ENCODE results near the gene DRD5.
"Not testable (repeated sequence)": the region's sequence is repeated elsewhere in the genome, so short reads cannot be mapped to it uniquely, and the experiment has no call there.

Gene DRD5

GRCh38 chr4:9781343-9782135 is at the start of gene DRD5:
TSS of gene DRD5 (plus strand) at chr4:9781634. CDS start at chr4:9782030, 396 bp downstream.
- no peak for DNase-seq
- H3K4me3 Mint-ChIP-seq: no peak within 1 kb of the TSS
- H3K27ac Mint-ChIP-seq: no peak within 1 kb of the TSS
- peaks cover 0 to 8% of the 10 kb centered on the region in 2 donors for H3K9me3 Mint-ChIP-seq
- no peak for ATAC-seq
- peaks cover 89% of the 10 kb centered on the region for H3K27me3 Mint-ChIP-seq
- no peaks in the 10 kb centered on the region for H3K4me1 Mint-ChIP-seq

GRCh38 chr4:9732256-9732655 is 49.2 kb upstream of the DRD5 start:
- H3K27ac Mint-ChIP-seq, H3K4me3 Mint-ChIP-seq: not testable (repeated sequence)

GRCh38 chr4:9735515-9735914 is 45.9 kb upstream of the DRD5 start:
- Mint-ChIP-seq H3K9me3 (no peaks in the 10 kb centered on the region), H3K27ac (no peak overlapping the region), H3K4me3 (no peak overlapping the region), H3K4me1 (no peaks in the 10 kb centered on the region), H3K27me3 (no peaks in the 10 kb centered on the region)
- no peak for DNase-seq
- ATAC-seq: no peak

More at GRCh38 chr4:9732256-9732655, 49.2 kb upstream of the DRD5 start:
- not testable (repeated sequence) for H3K27me3 Mint-ChIP-seq, DNase-seq, H3K9me3 Mint-ChIP-seq, H3K4me1 Mint-ChIP-seq, ATAC-seq

GRCh38 chr4:9737280-9737679 is 44.2 kb upstream of the DRD5 start:
- H3K27me3 Mint-ChIP-seq, H3K27ac Mint-ChIP-seq, ATAC-seq, H3K4me1 Mint-ChIP-seq, H3K4me3 Mint-ChIP-seq, DNase-seq, H3K9me3 Mint-ChIP-seq: not testable (repeated sequence)

- H3K4me3 Mint-ChIP-seq, H3K4me1 Mint-ChIP-seq, DNase-seq, H3K27ac Mint-ChIP-seq, ATAC-seq: not testable (repeated sequence)
- H3K27me3 Mint-ChIP-seq: peaks cover 18% of the 10 kb centered on the region
- H3K9me3 Mint-ChIP-seq: peaks cover 5 to 18% of the 10 kb centered on the region in 2 donors
Measured at GRCh38 chr4:9743789-9744188, 37.6 kb upstream of the DRD5 start.

- Mint-ChIP-seq H3K27ac (no peak overlapping the region), H3K4me1 (no peaks in the 10 kb centered on the region), H3K9me3 (peaks cover 5 to 18% of the 10 kb centered on the region in 2 donors), H3K4me3 (no peak overlapping the region), H3K27me3 (peaks cover 18% of the 10 kb centered on the region)
- DNase-seq (no peak), ATAC-seq (no peak)
Measured at GRCh38 chr4:9745782-9746181, 35.7 kb upstream of the DRD5 start.

- Mint-ChIP-seq H3K27ac (no peak overlapping the region), H3K9me3 (no peaks in the 10 kb centered on the region), H3K27me3 (peaks cover 13% of the 10 kb centered on the region), H3K4me1 (no peaks in the 10 kb centered on the region), H3K4me3 (no peak overlapping the region)
- DNase-seq (no peak), ATAC-seq (peak; percentile 76)
Measured at GRCh38 chr4:9758641-9759317, 22.7 kb upstream of the DRD5 start.

GRCh38 chr4:9762823-9763475 is 18.5 kb upstream of the DRD5 start:
- Mint-ChIP-seq H3K27me3 (peaks cover 37% of the 10 kb centered on the region), H3K27ac (no peak overlapping the region), H3K9me3 (no peaks in the 10 kb centered on the region), H3K4me3 (no peak overlapping the region), H3K4me1 (no peaks in the 10 kb centered on the region)
- ATAC-seq (peak; percentile 54), DNase-seq (peak; percentile 53 to 62)

- DNase-seq (no peak), ATAC-seq (no peak)
- H3K4me3 Mint-ChIP-seq: no peak overlapping the region
- H3K4me1 Mint-ChIP-seq: no peaks in the 10 kb centered on the region
- no peaks in the 10 kb centered on the region for H3K9me3 Mint-ChIP-seq
- no peak overlapping the region for H3K27ac Mint-ChIP-seq
- H3K27me3 Mint-ChIP-seq: peaks cover 38% of the 10 kb centered on the region
Measured at GRCh38 chr4:9764155-9764696, 17.2 kb upstream of the DRD5 start.

- Mint-ChIP-seq H3K4me1 (no peaks in the 10 kb centered on the region), H3K9me3 (no peaks in the 10 kb centered on the region), H3K27me3 (peaks cover 41% of the 10 kb centered on the region), H3K27ac (no peak overlapping the region), H3K4me3 (no peak overlapping the region)
- DNase-seq: peak in 1 of 2 donors; percentile 35
- ATAC-seq: no peak
Measured at GRCh38 chr4:9765091-9765490, 16.3 kb upstream of the DRD5 start.

GRCh38 chr4:9769321-9769720 is 12.1 kb upstream of the DRD5 start:
- ATAC-seq (no peak), DNase-seq (no peak)
- Mint-ChIP-seq H3K27ac (no peak overlapping the region), H3K27me3 (peaks cover 65% of the 10 kb centered on the region), H3K4me1 (no peaks in the 10 kb centered on the region), H3K9me3 (no peaks in the 10 kb centered on the region), H3K4me3 (no peak overlapping the region)

GRCh38 chr4:9771034-9771433 is 10.4 kb upstream of the DRD5 start:
- Mint-ChIP-seq H3K4me1 (no peaks in the 10 kb centered on the region), H3K27ac (peak overlapping the region in 1 of 2 donors; percentile 63), H3K9me3 (no peaks in the 10 kb centered on the region), H3K4me3 (no peak overlapping the region), H3K27me3 (peaks cover 70% of the 10 kb centered on the region)
- ATAC-seq: no peak
- no peak for DNase-seq

GRCh38 chr4:9773471-9773870 is 8.0 kb upstream of the DRD5 start:
- Mint-ChIP-seq H3K4me1 (no peaks in the 10 kb centered on the region), H3K9me3 (no peaks in the 10 kb centered on the region), H3K27me3 (peaks cover 64% of the 10 kb centered on the region), H3K4me3 (no peak overlapping the region), H3K27ac (no peak overlapping the region)
- ATAC-seq: no peak
- DNase-seq: no peak

GRCh38 chr4:9782136-9782436 is 652 bp downstream of the DRD5 start:
- ATAC-seq: no peak

GRCh38 chr4:9785891-9786290 is 4.5 kb downstream of the DRD5 start:
- H3K4me1 Mint-ChIP-seq, H3K9me3 Mint-ChIP-seq, ATAC-seq, DNase-seq, H3K4me3 Mint-ChIP-seq, H3K27ac Mint-ChIP-seq: not testable (repeated sequence)
- H3K27me3 Mint-ChIP-seq: peaks cover 68% of the 10 kb centered on the region

More at GRCh38 chr4:9782136-9782436, 652 bp downstream of the DRD5 start:
- Mint-ChIP-seq H3K27me3 (peaks cover 89% of the 10 kb centered on the region), H3K27ac (no peak overlapping the region), H3K4me1 (no peaks in the 10 kb centered on the region), H3K9me3 (peaks cover 0 to 8% of the 10 kb centered on the region in 2 donors), H3K4me3 (no peak overlapping the region)
- DNase-seq: no peak

GRCh38 chr4:9792381-9792780 is 10.9 kb downstream of the DRD5 start:
- H3K27ac Mint-ChIP-seq: no peak overlapping the region
- DNase-seq (no peak), ATAC-seq (no peak)
- H3K9me3 Mint-ChIP-seq: peaks cover 0 to 7% of the 10 kb centered on the region in 2 donors
- H3K4me3 Mint-ChIP-seq: no peak overlapping the region
- H3K4me1 Mint-ChIP-seq: no peaks in the 10 kb centered on the region
- H3K27me3 Mint-ChIP-seq: peaks cover 35% of the 10 kb centered on the region

All from stimulated activated naive CD8-positive, alpha-beta T cell treated with anti-CD3 and anti-CD28 coated beads, Interleukin-15, amount 100 ng/mL, for 72 hours (primary cell).